C4-2B (cell line): Measurements from ENCODE around the gene CKS1B.

Experiments
- CTCF ChIP-seq: fragments of 450-650 bp; conservative IDR thresholded peaks from 2 replicates; pipeline ENCODE4 v1.5.1; 2017; ENCODE audit warnings: mild to moderate bottlenecking
- ZFX ChIP-seq: fragments of 450-650 bp; IDR thresholded peaks from 2 replicates; pipeline ENCODE4 v1.6.1; 2017

GRCh38 chr1:155023627-155024026, 49.1 kb downstream of the CKS1B start:
- no peak for TF ChIP-seq CTCF
- TF ChIP-seq ZFX = no peak
